WTC11 (cell line): Measurements from ENCODE around the gene FAU. TPM values are rescaled to one million over a fixed set of nuclear protein-coding genes. Genes with fewer than 3 reads are reported as not detected.

Source experiments
- ATAC-seq: fragments of 200-7000 bp; cut with Tn5 transposase; 2 replicates; pipeline ENCODE4 v1.10.0; 2021; ENCODE audit warnings: mild to moderate bottlenecking, moderate library complexity
- CTCF ChIA-PET: fragments of 300-600 bp; sonication (Branson Sonifier 250); formaldehyde crosslinking; loops from one replicate; lab custom pipeline; 2021; ENCODE audit warnings: antibody characterized with exemption; lab: Charles Lee
- POLR2A ChIA-PET: fragments of 350-600 bp; sonication (Branson Sonifier 250); formaldehyde crosslinking; loops from one replicate; lab custom pipeline; 2021; ENCODE audit warnings: antibody characterized with exemption; lab: Charles Lee
- DNase-seq: peaks from one replicate; pipeline ENCODE4 v3.0.0; 2021; ENCODE audit warnings: low spot score
- H3K27ac Mint-ChIP-seq: 2 replicates; pipeline ENCODE4 v1.8.0; 2021; ENCODE audit warnings: mixed read lengths
- H3K27me3 Mint-ChIP-seq: 2 replicates; pipeline ENCODE4 v1.8.0; 2021; ENCODE audit warnings: low read depth, mild to moderate bottlenecking, moderate library complexity, mixed read lengths
- H3K36me3 Mint-ChIP-seq: 2 replicates; pipeline ENCODE4 v1.8.0; 2021; ENCODE audit warnings: mixed read lengths
- H3K4me1 Mint-ChIP-seq: 2 replicates; pipeline ENCODE4 v1.8.0; 2022; ENCODE audit warnings: mixed read lengths
- H3K4me3 Mint-ChIP-seq: 2 replicates; pipeline ENCODE4 v1.8.0; 2021; ENCODE audit warnings: mild to moderate bottlenecking, moderate library complexity, mixed read lengths
- H3K9me3 Mint-ChIP-seq: 2 replicates; pipeline ENCODE4 v1.8.0; 2021; ENCODE audit warnings: mixed read lengths
- CREB1 ChIP-seq: sonication (generic); formaldehyde crosslinking; IDR thresholded peaks from 2 replicates; pipeline ENCODE4 v1.8.0; 2023; ENCODE audit warnings: mild to moderate bottlenecking, missing genetic modification reagents
- ETV6 ChIP-seq: sonication (generic); formaldehyde crosslinking; IDR thresholded peaks from 2 replicates; pipeline ENCODE4 v1.8.1; 2022; ENCODE audit warnings: mild to moderate bottlenecking, missing genetic modification reagents
- GABPB1 ChIP-seq: sonication (generic); formaldehyde crosslinking; IDR thresholded peaks from 2 replicates; pipeline ENCODE4 v1.8.1; 2023; ENCODE audit warnings: mild to moderate bottlenecking, missing genetic modification reagents
- GRHL2 ChIP-seq: fragments of 250-450 bp; sonication (Bioruptor Pico); IDR thresholded peaks from 2 replicates; pipeline ENCODE4 v1.8.0; 2022; ENCODE audit warnings: mild to moderate bottlenecking, moderate library complexity; ENCODE audit not compliant: insufficient replicate concordance, severe bottlenecking
- IRF1 ChIP-seq: sonication (generic); formaldehyde crosslinking; IDR thresholded peaks from 2 replicates; pipeline ENCODE4 v1.8.0; 2023; ENCODE audit warnings: missing genetic modification reagents
- MXD4 ChIP-seq: fragments of 250-450 bp; sonication (Bioruptor Pico); IDR thresholded peaks from 2 replicates; pipeline ENCODE4 v1.8.0; 2021; ENCODE audit warnings: mild to moderate bottlenecking, moderate library complexity, borderline replicate concordance
- NFATC4 ChIP-seq: fragments of 250-450 bp; sonication (Bioruptor Pico); IDR thresholded peaks from 2 replicates; pipeline ENCODE4 v1.9.0; 2021; ENCODE audit warnings: mild to moderate bottlenecking
- NR1H2 ChIP-seq: sonication (generic); formaldehyde crosslinking; IDR thresholded peaks from 2 replicates; pipeline ENCODE4 v1.9.0; 2021; ENCODE audit warnings: mild to moderate bottlenecking, moderate library complexity, missing genetic modification reagents
- SMAD3 ChIP-seq: sonication (generic); formaldehyde crosslinking; IDR thresholded peaks from 2 replicates; pipeline ENCODE4 v1.8.0; 2022; ENCODE audit warnings: missing genetic modification reagents, mild to moderate bottlenecking, borderline replicate concordance
- STAT6 ChIP-seq: sonication (generic); formaldehyde crosslinking; conservative IDR thresholded peaks from 2 replicates; pipeline ENCODE4 v1.8.1; 2023; ENCODE audit warnings: mild to moderate bottlenecking, low read depth, missing genetic modification reagents, moderate library complexity
- ZNF138 ChIP-seq: sonication (generic); formaldehyde crosslinking; conservative IDR thresholded peaks from 2 replicates; pipeline ENCODE4 v1.8.1; 2022; ENCODE audit warnings: mild to moderate bottlenecking, moderate library complexity, missing genetic modification reagents
- ZNF219 ChIP-seq: sonication (generic); formaldehyde crosslinking; IDR thresholded peaks from 2 replicates; pipeline ENCODE4 v1.8.0; 2023; ENCODE audit warnings: missing genetic modification reagents, mild to moderate bottlenecking, borderline replicate concordance
- ZNF317 ChIP-seq: sonication (generic); formaldehyde crosslinking; IDR thresholded peaks from 2 replicates; pipeline ENCODE4 v1.8.1; 2023; ENCODE audit warnings: low read depth, mild to moderate bottlenecking, moderate library complexity, missing genetic modification reagents, borderline replicate concordance
- ZNF671 ChIP-seq: fragments of 250-450 bp; sonication (Bioruptor Pico); IDR thresholded peaks from 2 replicates; pipeline ENCODE4 v1.8.0; 2021; ENCODE audit warnings: mild to moderate bottlenecking
- total RNA-seq: library from RNA; stranded (reverse); gene quantifications from 3 replicates; pipeline ENCODE4 v1.2.3, GENCODE V29; 2021
- TF ChIP-seq, protein P1 (sequence below): sonication (generic); formaldehyde crosslinking; IDR thresholded peaks from 2 replicates; pipeline ENCODE4 v1.8.0; 2023; ENCODE audit warnings: mild to moderate bottlenecking, missing genetic modification reagents
- TF ChIP-seq, protein P2 (sequence below): fragments of 200-600 bp; IDR thresholded peaks from 2 replicates; pipeline ENCODE4 v1.8.0; 2022; ENCODE audit warnings: antibody characterized with exemption
- TF ChIP-seq, protein P3 (sequence below): sonication (generic); formaldehyde crosslinking; IDR thresholded peaks from 2 replicates; pipeline ENCODE4 v1.8.1; 2022; ENCODE audit warnings: mild to moderate bottlenecking, moderate library complexity, missing genetic modification reagents
- TF ChIP-seq, protein P4 (sequence below): fragments of 250-450 bp; sonication (Bioruptor Pico); IDR thresholded peaks from 2 replicates; pipeline ENCODE4 v1.9.0; 2021; ENCODE audit warnings: mild to moderate bottlenecking
- TF ChIP-seq, protein P5 (sequence below): sonication (generic); formaldehyde crosslinking; IDR thresholded peaks from 2 replicates; pipeline ENCODE4 v1.8.1; 2023; ENCODE audit warnings: mild to moderate bottlenecking, missing genetic modification reagents, moderate library complexity
- TF ChIP-seq, protein P6 (sequence below): sonication (generic); formaldehyde crosslinking; IDR thresholded peaks from 2 replicates; pipeline ENCODE4 v1.8.1; 2023; ENCODE audit warnings: mild to moderate bottlenecking, missing genetic modification reagents, borderline replicate concordance

Gene FAU
- total RNA-seq, 1 experiment from 2014 or later: 991 TPM

GRCh38 chr11:65087216-65087615, 34.7 kb downstream of the FAU start (continued):
- TF ChIP-seq, protein P1, sequence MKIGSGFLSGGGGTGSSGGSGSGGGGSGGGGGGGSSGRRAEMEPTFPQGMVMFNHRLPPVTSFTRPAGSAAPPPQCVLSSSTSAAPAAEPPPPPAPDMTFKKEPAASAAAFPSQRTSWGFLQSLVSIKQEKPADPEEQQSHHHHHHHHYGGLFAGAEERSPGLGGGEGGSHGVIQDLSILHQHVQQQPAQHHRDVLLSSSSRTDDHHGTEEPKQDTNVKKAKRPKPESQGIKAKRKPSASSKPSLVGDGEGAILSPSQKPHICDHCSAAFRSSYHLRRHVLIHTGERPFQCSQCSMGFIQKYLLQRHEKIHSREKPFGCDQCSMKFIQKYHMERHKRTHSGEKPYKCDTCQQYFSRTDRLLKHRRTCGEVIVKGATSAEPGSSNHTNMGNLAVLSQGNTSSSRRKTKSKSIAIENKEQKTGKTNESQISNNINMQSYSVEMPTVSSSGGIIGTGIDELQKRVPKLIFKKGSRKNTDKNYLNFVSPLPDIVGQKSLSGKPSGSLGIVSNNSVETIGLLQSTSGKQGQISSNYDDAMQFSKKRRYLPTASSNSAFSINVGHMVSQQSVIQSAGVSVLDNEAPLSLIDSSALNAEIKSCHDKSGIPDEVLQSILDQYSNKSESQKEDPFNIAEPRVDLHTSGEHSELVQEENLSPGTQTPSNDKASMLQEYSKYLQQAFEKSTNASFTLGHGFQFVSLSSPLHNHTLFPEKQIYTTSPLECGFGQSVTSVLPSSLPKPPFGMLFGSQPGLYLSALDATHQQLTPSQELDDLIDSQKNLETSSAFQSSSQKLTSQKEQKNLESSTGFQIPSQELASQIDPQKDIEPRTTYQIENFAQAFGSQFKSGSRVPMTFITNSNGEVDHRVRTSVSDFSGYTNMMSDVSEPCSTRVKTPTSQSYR (CRISPR knock-in tag): no peak
- TF ChIP-seq STAT6 (no peak), ETV6 (CRISPR knock-in tag) (no peak), IRF1 (no peak), ZNF671 (CRISPR knock-in tag) (no peak), ZNF317 (CRISPR knock-in tag) (no peak), ZNF219 (no peak), GRHL2 (CRISPR knock-in tag) (no peak)
- TF ChIP-seq, protein P2, sequence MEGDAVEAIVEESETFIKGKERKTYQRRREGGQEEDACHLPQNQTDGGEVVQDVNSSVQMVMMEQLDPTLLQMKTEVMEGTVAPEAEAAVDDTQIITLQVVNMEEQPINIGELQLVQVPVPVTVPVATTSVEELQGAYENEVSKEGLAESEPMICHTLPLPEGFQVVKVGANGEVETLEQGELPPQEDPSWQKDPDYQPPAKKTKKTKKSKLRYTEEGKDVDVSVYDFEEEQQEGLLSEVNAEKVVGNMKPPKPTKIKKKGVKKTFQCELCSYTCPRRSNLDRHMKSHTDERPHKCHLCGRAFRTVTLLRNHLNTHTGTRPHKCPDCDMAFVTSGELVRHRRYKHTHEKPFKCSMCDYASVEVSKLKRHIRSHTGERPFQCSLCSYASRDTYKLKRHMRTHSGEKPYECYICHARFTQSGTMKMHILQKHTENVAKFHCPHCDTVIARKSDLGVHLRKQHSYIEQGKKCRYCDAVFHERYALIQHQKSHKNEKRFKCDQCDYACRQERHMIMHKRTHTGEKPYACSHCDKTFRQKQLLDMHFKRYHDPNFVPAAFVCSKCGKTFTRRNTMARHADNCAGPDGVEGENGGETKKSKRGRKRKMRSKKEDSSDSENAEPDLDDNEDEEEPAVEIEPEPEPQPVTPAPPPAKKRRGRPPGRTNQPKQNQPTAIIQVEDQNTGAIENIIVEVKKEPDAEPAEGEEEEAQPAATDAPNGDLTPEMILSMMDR: no peak

DNA sequence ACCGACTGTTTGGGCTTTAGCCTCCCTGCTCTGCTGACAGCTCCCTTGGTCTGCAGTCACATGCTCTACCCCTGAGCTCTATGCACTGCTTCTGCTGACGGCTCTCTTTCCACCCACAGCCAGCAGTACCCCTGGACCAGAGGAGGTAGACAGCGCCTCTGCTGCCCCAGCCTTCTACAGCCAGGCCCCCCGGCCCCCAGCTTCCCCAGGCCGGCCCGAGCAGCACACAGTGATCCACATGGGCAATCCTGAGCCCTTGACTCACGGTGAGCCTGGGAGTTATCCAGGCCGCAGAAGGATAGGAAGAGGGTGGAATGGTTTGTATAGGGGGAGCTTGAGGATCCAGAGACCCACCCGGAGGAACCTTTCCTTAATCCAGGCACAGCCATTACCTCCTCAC, 35.1 kb downstream of the FAU start:
- Mint-ChIP-seq H3K9me3 (no peaks in the 10 kb centered on the region), H3K4me3 (no peak overlapping the region), H3K4me1 (peaks cover 10% of the 10 kb centered on the region), H3K27ac (no peak overlapping the region), H3K36me3 (peaks cover 12% of the 10 kb centered on the region), H3K27me3 (no peaks in the 10 kb centered on the region)
- ChIA-PET CTCF (interaction anchor here (1.0 kb wide), 1 partner anchor 72 kb away, joined by 3 read pairs; the partner anchor contains the start of gene ARL2), POLR2A (no interaction called here)
- ATAC-seq (no peak), DNase-seq (no peak)
- TF ChIP-seq ZNF138 (CRISPR knock-in tag) (no peak), MXD4 (CRISPR knock-in tag) (no peak), NFATC4 (CRISPR knock-in tag) (no peak), CREB1 (CRISPR knock-in tag) (no peak), NR1H2 (no peak), GABPB1 (no peak), GRHL2 (CRISPR knock-in tag) (no peak), SMAD3 (CRISPR knock-in tag) (no peak)
- TF ChIP-seq, protein P3, sequence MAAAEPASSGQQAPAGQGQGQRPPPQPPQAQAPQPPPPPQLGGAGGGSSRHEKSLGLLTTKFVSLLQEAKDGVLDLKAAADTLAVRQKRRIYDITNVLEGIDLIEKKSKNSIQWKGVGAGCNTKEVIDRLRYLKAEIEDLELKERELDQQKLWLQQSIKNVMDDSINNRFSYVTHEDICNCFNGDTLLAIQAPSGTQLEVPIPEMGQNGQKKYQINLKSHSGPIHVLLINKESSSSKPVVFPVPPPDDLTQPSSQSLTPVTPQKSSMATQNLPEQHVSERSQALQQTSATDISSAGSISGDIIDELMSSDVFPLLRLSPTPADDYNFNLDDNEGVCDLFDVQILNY (CRISPR knock-in tag): no peak
- TF ChIP-seq, protein P2: no peak
- TF ChIP-seq, protein P4, sequence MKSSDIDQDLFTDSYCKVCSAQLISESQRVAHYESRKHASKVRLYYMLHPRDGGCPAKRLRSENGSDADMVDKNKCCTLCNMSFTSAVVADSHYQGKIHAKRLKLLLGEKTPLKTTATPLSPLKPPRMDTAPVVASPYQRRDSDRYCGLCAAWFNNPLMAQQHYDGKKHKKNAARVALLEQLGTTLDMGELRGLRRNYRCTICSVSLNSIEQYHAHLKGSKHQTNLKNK (CRISPR knock-in tag): no peak
- TF ChIP-seq, protein P5, sequence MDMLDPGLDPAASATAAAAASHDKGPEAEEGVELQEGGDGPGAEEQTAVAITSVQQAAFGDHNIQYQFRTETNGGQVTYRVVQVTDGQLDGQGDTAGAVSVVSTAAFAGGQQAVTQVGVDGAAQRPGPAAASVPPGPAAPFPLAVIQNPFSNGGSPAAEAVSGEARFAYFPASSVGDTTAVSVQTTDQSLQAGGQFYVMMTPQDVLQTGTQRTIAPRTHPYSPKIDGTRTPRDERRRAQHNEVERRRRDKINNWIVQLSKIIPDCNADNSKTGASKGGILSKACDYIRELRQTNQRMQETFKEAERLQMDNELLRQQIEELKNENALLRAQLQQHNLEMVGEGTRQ (CRISPR knock-in tag): no peak
- TF ChIP-seq, protein P6, sequence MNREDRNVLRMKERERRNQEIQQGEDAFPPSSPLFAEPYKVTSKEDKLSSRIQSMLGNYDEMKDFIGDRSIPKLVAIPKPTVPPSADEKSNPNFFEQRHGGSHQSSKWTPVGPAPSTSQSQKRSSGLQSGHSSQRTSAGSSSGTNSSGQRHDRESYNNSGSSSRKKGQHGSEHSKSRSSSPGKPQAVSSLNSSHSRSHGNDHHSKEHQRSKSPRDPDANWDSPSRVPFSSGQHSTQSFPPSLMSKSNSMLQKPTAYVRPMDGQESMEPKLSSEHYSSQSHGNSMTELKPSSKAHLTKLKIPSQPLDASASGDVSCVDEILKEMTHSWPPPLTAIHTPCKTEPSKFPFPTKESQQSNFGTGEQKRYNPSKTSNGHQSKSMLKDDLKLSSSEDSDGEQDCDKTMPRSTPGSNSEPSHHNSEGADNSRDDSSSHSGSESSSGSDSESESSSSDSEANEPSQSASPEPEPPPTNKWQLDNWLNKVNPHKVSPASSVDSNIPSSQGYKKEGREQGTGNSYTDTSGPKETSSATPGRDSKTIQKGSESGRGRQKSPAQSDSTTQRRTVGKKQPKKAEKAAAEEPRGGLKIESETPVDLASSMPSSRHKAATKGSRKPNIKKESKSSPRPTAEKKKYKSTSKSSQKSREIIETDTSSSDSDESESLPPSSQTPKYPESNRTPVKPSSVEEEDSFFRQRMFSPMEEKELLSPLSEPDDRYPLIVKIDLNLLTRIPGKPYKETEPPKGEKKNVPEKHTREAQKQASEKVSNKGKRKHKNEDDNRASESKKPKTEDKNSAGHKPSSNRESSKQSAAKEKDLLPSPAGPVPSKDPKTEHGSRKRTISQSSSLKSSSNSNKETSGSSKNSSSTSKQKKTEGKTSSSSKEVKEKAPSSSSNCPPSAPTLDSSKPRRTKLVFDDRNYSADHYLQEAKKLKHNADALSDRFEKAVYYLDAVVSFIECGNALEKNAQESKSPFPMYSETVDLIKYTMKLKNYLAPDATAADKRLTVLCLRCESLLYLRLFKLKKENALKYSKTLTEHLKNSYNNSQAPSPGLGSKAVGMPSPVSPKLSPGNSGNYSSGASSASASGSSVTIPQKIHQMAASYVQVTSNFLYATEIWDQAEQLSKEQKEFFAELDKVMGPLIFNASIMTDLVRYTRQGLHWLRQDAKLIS: no peak
